ENCODE results near the gene VSIG10L2.

Gene VSIG10L2

GRCh38 chr11:125975634-125976033 is 29.8 kb downstream of the VSIG10L2 start:
- POLR2A ChIA-PET = no interaction called here
- TF ChIP-seq ELF4 (IDR thresholded peaks at IDR 0.05) (no peak), FOXM1 (IDR thresholded peaks at IDR 0.05; ENCODE audit: borderline replicate concordance) (no peak), L3MBTL2 (conservative IDR thresholded peaks at IDR 0.05) (no peak), SP1 (IDR thresholded peaks at IDR 0.05) (no peak), FOXK2 (IDR thresholded peaks at IDR 0.05) (no peak), NFRKB (IDR thresholded peaks at IDR 0.05) (no peak), CTBP1 (IDR thresholded peaks at IDR 0.05; ENCODE audit: borderline replicate concordance) (no peak), FOXA1 (IDR thresholded peaks at IDR 0.05) (no peak), ARNT (IDR thresholded peaks at IDR 0.05) (no peak)
- CTCF ChIA-PET = no interaction called here
- DNase-seq (ENCODE audit: extremely low spot score) = no peak

- TF ChIP-seq ELF4 (IDR thresholded peaks at IDR 0.05) (no peak), L3MBTL2 (conservative IDR thresholded peaks at IDR 0.05) (no peak), FOXM1 (IDR thresholded peaks at IDR 0.05; ENCODE audit: borderline replicate concordance) (no peak), PKNOX1 (IDR thresholded peaks at IDR 0.05) (no peak), SP1 (IDR thresholded peaks at IDR 0.05) (no peak), FOXK2 (IDR thresholded peaks at IDR 0.05) (no peak), SUZ12 (IDR thresholded peaks at IDR 0.05) (no peak), ZNF384 (IDR thresholded peaks at IDR 0.05) (no peak), ARNT (IDR thresholded peaks at IDR 0.05) (no peak), NFRKB (IDR thresholded peaks at IDR 0.05) (no peak), TARDBP (IDR thresholded peaks at IDR 0.05) (no peak), BHLHE40 (IDR thresholded peaks at IDR 0.05; ENCODE audit: borderline replicate concordance) (no peak), CTBP1 (IDR thresholded peaks at IDR 0.05; ENCODE audit: borderline replicate concordance) (no peak), LEF1 (IDR thresholded peaks at IDR 0.05; ENCODE audit: borderline replicate concordance) (no peak), HDGF (IDR thresholded peaks at IDR 0.05; ENCODE audit: borderline replicate concordance) (no peak), FOXA1 (IDR thresholded peaks at IDR 0.05) (no peak)
- ChIA-PET POLR2A (no interaction called here), CTCF (no interaction called here)
- no peak for DNase-seq (ENCODE audit: extremely low spot score)
Observed at GRCh38 chr11:125976156-125976555, 30.3 kb downstream of the VSIG10L2 start.

- TF ChIP-seq ELF4 (IDR thresholded peaks at IDR 0.05) = no peak
- TF ChIP-seq FOXA1 (IDR thresholded peaks at IDR 0.05) = no peak
- no peak for TF ChIP-seq L3MBTL2 (conservative IDR thresholded peaks at IDR 0.05)
- TF ChIP-seq CTBP1 (IDR thresholded peaks at IDR 0.05; ENCODE audit: borderline replicate concordance) = no peak
- no peak for TF ChIP-seq ARNT (IDR thresholded peaks at IDR 0.05)
- no peak for TF ChIP-seq LEF1 (IDR thresholded peaks at IDR 0.05; ENCODE audit: borderline replicate concordance)
- TF ChIP-seq TARDBP (IDR thresholded peaks at IDR 0.05) = no peak
- TF ChIP-seq PKNOX1 (IDR thresholded peaks at IDR 0.05) = no peak
- ChIA-PET CTCF (no interaction called here), POLR2A (no interaction called here)
- DNase-seq (ENCODE audit: extremely low spot score) = no peak
Observed at GRCh38 chr11:125977333-125977732, 31.5 kb downstream of the VSIG10L2 start.

- no peak for DNase-seq (ENCODE audit: extremely low spot score)
- CTCF ChIA-PET = no interaction called here
Observed at GRCh38 chr11:125978181-125978716, 32.4 kb downstream of the VSIG10L2 start.

GRCh38 chr11:125978778-125979407 is 33.0 kb downstream of the VSIG10L2 start:
- ChIA-PET CTCF (no interaction called here), POLR2A (no interaction called here)
- TF ChIP-seq ELF4 (IDR thresholded peaks at IDR 0.05) (no peak), HDGF (IDR thresholded peaks at IDR 0.05; ENCODE audit: borderline replicate concordance) (no peak), CTBP1 (IDR thresholded peaks at IDR 0.05; ENCODE audit: borderline replicate concordance) (no peak), ZNF384 (IDR thresholded peaks at IDR 0.05) (no peak), SP1 (IDR thresholded peaks at IDR 0.05) (no peak)
- no peak for DNase-seq (ENCODE audit: extremely low spot score)

More at GRCh38 chr11:125978181-125978716, 32.4 kb downstream of the VSIG10L2 start:
- TF ChIP-seq BHLHE40 (IDR thresholded peaks at IDR 0.05; ENCODE audit: borderline replicate concordance) (no peak), LEF1 (IDR thresholded peaks at IDR 0.05; ENCODE audit: borderline replicate concordance) (no peak), CTBP1 (IDR thresholded peaks at IDR 0.05; ENCODE audit: borderline replicate concordance) (no peak), TARDBP (IDR thresholded peaks at IDR 0.05) (no peak), FOXM1 (IDR thresholded peaks at IDR 0.05; ENCODE audit: borderline replicate concordance) (no peak), ZNF384 (IDR thresholded peaks at IDR 0.05) (no peak), ARNT (IDR thresholded peaks at IDR 0.05) (no peak), PKNOX1 (IDR thresholded peaks at IDR 0.05) (no peak), HDGF (IDR thresholded peaks at IDR 0.05; ENCODE audit: borderline replicate concordance) (no peak), FOXK2 (IDR thresholded peaks at IDR 0.05) (no peak), NFRKB (IDR thresholded peaks at IDR 0.05) (no peak), SUZ12 (IDR thresholded peaks at IDR 0.05) (no peak)
- POLR2A ChIA-PET = no interaction called here

GRCh38 chr11:125979511-125979910 is 33.7 kb downstream of the VSIG10L2 start:
- CTCF ChIA-PET = no interaction called here

More at GRCh38 chr11:125979511-125979910, 33.7 kb downstream of the VSIG10L2 start:
- TF ChIP-seq L3MBTL2 (conservative IDR thresholded peaks at IDR 0.05) (no peak), CTBP1 (IDR thresholded peaks at IDR 0.05; ENCODE audit: borderline replicate concordance) (no peak), TARDBP (IDR thresholded peaks at IDR 0.05) (no peak), ZNF384 (IDR thresholded peaks at IDR 0.05) (no peak), SUZ12 (IDR thresholded peaks at IDR 0.05) (no peak), BHLHE40 (IDR thresholded peaks at IDR 0.05; ENCODE audit: borderline replicate concordance) (no peak), HDGF (IDR thresholded peaks at IDR 0.05; ENCODE audit: borderline replicate concordance) (no peak), SP1 (IDR thresholded peaks at IDR 0.05) (no peak), ELF4 (IDR thresholded peaks at IDR 0.05) (no peak), NFRKB (IDR thresholded peaks at IDR 0.05) (no peak), ARNT (IDR thresholded peaks at IDR 0.05) (no peak), FOXK2 (IDR thresholded peaks at IDR 0.05) (no peak), PKNOX1 (IDR thresholded peaks at IDR 0.05) (no peak), FOXA1 (IDR thresholded peaks at IDR 0.05) (no peak), FOXM1 (IDR thresholded peaks at IDR 0.05; ENCODE audit: borderline replicate concordance) (no peak), LEF1 (IDR thresholded peaks at IDR 0.05; ENCODE audit: borderline replicate concordance) (no peak)
- POLR2A ChIA-PET = no interaction called here
- no peak for DNase-seq (ENCODE audit: extremely low spot score)
